ENCODE results near the gene LATS2.

The LATS2 gene

GRCh38 chr13:21061029-21061763 is at the start of gene LATS2:
TSS of gene LATS2 (minus strand) at chr13:21061586. CDS start at chr13:21046026, 15,560 bp downstream.
- FAIRE-seq (no peak), DNase-seq (ENCODE audit: low spot score) (peak; percentile 92)

GRCh38 chr13:21109168-21109567 is 47.8 kb upstream of the LATS2 start:
- DNase-seq (ENCODE audit: low spot score) (no peak), FAIRE-seq (no peak)

GRCh38 chr13:21106089-21106488 is 44.7 kb upstream of the LATS2 start:
- no peak for FAIRE-seq
- peak; percentile 9 for DNase-seq (ENCODE audit: low spot score)

- FAIRE-seq (no peak), DNase-seq (ENCODE audit: low spot score) (no peak)
These were observed 43.0 kb upstream of the LATS2 start for GRCh38 chr13:21104199-21105019.

GRCh38 chr13:21101865-21102576 is 40.6 kb upstream of the LATS2 start:
- no peak for FAIRE-seq
- DNase-seq (ENCODE audit: low spot score) = no peak

- DNase-seq (ENCODE audit: low spot score) (no peak), FAIRE-seq (no peak)
These were observed 39.8 kb upstream of the LATS2 start for GRCh38 chr13:21100994-21101757.

GRCh38 chr13:21100211-21100610 is 38.8 kb upstream of the LATS2 start:
- FAIRE-seq = no peak
- DNase-seq (ENCODE audit: low spot score) = no peak

- DNase-seq (ENCODE audit: low spot score) = no peak
- no peak for FAIRE-seq
These were observed 33.9 kb upstream of the LATS2 start for GRCh38 chr13:21095311-21095710.

- no peak for DNase-seq (ENCODE audit: low spot score)
- FAIRE-seq = no peak
These were observed 28.4 kb upstream of the LATS2 start for GRCh38 chr13:21089830-21090229.

- DNase-seq (ENCODE audit: low spot score) (no peak), FAIRE-seq (no peak)
These were observed 27.1 kb upstream of the LATS2 start for GRCh38 chr13:21088534-21088933.

- FAIRE-seq (no peak), DNase-seq (ENCODE audit: low spot score) (no peak)
These were observed 25.5 kb upstream of the LATS2 start for GRCh38 chr13:21086929-21087328.

- DNase-seq (ENCODE audit: low spot score) = no peak
- no peak for FAIRE-seq
These were observed 20.5 kb upstream of the LATS2 start for GRCh38 chr13:21081926-21082325.

- FAIRE-seq (no peak), DNase-seq (ENCODE audit: low spot score) (no peak)
These were observed 19.2 kb upstream of the LATS2 start for GRCh38 chr13:21080593-21080891.

- FAIRE-seq (no peak), DNase-seq (ENCODE audit: low spot score) (peak; percentile 40)
These were observed 18.6 kb upstream of the LATS2 start for GRCh38 chr13:21079761-21080592.

GRCh38 chr13:21079221-21079620 is 17.8 kb upstream of the LATS2 start:
- no peak for FAIRE-seq
- DNase-seq (ENCODE audit: low spot score) = no peak

- FAIRE-seq (no peak), DNase-seq (ENCODE audit: low spot score) (no peak)
These were observed 17.1 kb upstream of the LATS2 start for GRCh38 chr13:21078501-21078900.

GRCh38 chr13:21077788-21078353 is 16.5 kb upstream of the LATS2 start:
- no peak for DNase-seq (ENCODE audit: low spot score)
- no peak for FAIRE-seq

- no peak for DNase-seq (ENCODE audit: low spot score)
- no peak for FAIRE-seq
These were observed 15.8 kb upstream of the LATS2 start for GRCh38 chr13:21077076-21077787.

- DNase-seq (ENCODE audit: low spot score) (no peak), FAIRE-seq (no peak)
These were observed 14.9 kb upstream of the LATS2 start for GRCh38 chr13:21076253-21076652.

Measured in urothelium cell line (cell line).